ENCODE data around the gene EXOC3.

GRCh38 chr5:478982-479535 lies 36.1 kb downstream of the EXOC3 start:
- TF ChIP-seq POLR2A (IDR thresholded peaks at IDR 0.05; ENCODE audit: low read depth, low read length) (no peak), POLR2AphosphoS5 (IDR thresholded peaks at IDR 0.05; ENCODE audit: low read depth, low read length) (no peak)
